Stimulated activated CD4-positive, alpha-beta T cell treated with anti-CD3 and anti-CD28 coated beads, Interleukin-1b, Interleukin-23, amount 100 ng/mL, for 1 hour (primary cell): ENCODE results near the gene ATP5PD.

Source experiments
- DNase-seq, 2 donors: peaks; one replicate each; pipeline ENCODE4 v3.0.0-alpha.2; 2020; ENCODE audit warnings: low read depth in 2 of 2

The ATP5PD gene

GRCh38 chr17:75046407-75047289 lies at the start of gene ATP5PD, which contains the start of gene KCTD2:
ATP5PD (minus strand) TSS chr17:75046969; CDS start chr17:75042650, 4,319 bp downstream.
KCTD2 (plus strand) TSS chr17:75047225; CDS start chr17:75047251, 26 bp downstream.
- peak; percentile 85 to 89 for DNase-seq

- no peak for DNase-seq
These were observed 49.4 kb upstream of the ATP5PD start for GRCh38 chr17:75096082-75096625.

- no peak for DNase-seq
These were observed 48.2 kb upstream of the ATP5PD start for GRCh38 chr17:75094871-75095399.

DNA sequence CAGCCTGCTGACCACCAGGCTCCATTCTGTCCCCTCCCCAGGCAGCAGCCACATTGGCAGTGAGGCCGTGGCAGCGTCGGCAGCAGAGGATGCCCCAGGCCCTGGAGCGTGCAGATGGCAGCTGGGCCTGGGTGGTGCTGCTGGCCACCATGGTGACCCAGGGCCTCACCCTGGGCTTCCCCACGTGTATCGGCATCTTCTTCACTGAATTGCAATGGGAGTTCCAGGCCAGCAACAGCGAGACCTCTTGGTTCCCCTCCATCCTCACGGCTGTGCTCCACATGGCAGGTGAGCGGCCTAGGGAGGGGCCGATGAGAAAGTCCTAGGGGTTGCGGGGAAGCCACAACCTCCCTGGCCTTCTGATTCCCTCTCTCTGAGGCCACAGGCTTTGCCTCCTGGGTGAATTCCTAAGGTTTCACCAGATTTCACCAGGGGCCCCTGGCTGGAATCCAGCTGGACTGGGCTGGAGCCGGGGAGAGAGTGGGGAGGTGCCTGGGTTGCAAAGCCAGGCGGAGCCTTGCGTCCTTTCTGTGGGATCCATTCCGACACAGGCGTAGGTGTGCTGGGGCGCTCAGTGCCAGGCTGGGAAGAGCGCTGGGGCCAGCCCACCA lies 46.9 kb upstream of the ATP5PD start:
- DNase-seq = no peak

DNA sequence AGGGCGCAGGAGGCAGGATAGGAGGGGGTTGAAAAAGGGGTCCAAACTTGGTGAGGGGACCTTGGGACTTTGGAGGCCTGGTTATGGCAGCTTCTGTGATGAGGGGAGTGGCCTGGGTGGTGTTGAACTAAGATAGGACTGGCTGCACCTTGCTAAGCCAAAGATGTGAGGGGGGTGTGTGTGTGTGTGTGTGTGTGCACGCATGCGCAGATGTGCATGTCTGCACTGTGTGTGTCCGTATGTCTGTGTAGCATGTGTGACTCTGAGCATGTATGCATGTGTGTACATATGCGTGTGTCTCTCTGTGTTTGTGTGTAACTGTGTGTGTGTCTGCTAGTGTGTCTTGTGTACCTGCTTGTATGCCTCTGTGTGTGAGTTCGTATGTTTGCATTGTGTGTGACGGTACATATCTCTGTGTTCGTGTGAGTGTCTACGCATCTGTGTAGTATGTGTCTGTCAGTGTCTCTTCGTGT lies 45.1 kb upstream of the ATP5PD start:
- no peak for DNase-seq

DNA sequence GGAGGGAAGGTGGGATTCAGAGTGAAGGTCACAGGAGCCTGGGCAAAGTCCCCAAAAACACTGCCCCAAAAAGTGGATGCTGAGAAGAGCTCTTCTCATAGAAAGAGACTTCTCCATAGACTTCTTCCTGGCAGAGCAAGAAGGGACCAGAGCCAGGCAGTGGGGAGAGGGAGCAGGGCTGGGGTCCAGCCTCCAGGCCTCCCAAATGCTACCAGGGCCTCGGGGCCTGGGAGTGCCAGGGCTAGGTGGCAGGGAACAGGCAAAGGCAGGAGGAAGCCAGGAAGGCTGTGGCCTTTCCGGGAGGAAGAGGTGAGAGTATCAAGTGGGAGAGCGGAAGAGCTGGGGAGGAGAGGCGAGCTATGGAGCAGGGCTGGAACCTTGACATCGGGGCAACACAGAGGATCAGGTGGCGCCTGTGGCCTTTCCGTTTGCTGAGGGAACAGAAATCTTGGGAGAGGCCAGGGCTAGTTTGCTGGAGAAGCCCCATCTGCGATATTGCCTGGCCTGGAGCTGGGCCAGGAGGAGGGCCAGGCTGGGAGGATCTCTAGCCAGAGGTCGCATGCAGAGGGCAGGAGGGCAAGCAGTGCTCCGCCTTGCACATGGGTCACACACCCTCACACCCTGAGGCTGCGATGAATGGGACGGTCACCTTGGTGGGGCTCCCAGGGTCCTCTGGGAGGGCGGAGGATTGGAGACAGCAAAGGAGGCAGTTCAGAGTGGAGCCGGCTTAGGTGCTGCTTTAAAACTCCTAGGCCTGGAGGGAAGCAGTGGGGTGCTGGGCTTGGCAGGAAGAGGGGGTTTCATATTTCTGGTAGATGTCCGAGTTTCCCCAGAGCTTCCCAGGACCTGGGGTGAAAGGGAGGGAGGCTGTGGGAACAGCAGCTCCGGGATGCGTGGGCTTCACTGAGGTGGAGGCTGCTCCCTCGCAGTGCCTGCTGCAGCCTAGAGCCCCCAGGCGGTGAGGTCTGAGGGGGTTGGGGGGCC lies 44.4 kb upstream of the ATP5PD start:
- DNase-seq = no peak

GRCh38 chr17:75088465-75089417 lies 42.0 kb upstream of the ATP5PD start:
- DNase-seq = no peak

DNA sequence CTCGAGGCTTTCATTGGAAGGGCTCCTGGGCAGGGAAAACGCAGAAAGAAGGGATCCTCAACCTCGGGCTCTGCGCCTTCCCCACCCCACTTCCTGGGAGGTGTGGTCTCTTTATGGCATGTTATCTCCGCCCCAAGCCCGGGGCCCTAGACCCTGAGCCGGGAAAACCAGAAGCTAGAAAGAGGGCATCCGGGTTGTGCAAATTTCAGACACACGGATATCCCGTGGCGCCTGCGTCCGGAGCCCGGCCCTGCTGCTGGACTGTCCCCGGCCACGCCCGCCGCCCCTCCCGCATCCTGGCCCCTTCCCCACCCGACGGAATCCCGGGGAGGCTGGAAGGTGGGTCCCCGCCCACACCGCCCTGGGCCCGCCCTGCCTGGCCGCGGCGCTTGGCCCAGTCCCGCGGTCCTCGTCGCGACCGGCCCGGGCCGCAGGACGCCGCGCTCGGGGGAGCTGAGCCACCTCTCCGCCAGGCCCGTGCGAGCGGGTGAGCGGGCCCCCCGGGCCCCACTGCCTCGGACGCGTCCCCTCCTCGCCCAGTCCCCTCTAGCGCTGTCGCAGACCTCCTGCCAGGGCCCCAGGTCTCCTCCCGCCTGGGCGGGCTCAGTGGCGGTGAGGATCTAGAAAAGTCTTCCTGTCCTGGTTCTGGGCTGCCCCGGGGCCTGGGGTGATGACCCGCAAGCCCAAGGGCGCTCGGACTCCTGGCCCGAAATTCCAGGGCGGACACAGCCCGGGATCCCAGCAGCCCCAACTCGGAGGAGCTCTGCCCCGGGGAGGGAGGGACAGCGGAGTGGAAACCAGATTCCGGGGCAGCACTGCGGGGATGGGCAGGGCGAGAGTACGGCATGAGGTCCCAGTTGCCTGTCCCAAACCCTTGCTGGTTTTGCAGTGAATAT lies 41.0 kb upstream of the ATP5PD start, which contains the start of gene SLC16A5:
Gene SLC16A5 (plus strand): TSS at position 397 of the 896 bp plus-strand sequence. CDS start 5,683 bp downstream, outside the sequence.
- DNase-seq = no peak

DNA sequence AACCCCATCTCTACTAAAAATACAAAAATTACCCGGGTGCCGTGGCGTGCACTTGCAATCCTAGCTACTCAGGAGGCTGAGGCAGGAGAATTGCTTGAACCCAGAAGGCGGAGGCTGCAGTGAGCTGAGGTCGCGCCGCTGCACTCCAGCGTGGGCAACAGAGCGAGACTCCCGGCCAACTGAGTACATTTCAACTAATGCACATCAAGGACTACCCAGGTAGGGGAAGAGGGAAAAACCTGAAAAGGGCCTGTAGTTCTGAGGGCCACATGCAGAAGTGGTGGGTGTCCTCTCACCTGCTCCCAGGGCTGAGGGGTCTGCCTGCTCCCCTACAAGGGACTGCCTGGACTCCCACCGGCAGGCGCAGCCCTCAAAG lies 40.4 kb upstream of the ATP5PD start:
- no peak for DNase-seq

GRCh38 chr17:75086496-75087181 lies 39.9 kb upstream of the ATP5PD start:
- DNase-seq = no peak

DNA sequence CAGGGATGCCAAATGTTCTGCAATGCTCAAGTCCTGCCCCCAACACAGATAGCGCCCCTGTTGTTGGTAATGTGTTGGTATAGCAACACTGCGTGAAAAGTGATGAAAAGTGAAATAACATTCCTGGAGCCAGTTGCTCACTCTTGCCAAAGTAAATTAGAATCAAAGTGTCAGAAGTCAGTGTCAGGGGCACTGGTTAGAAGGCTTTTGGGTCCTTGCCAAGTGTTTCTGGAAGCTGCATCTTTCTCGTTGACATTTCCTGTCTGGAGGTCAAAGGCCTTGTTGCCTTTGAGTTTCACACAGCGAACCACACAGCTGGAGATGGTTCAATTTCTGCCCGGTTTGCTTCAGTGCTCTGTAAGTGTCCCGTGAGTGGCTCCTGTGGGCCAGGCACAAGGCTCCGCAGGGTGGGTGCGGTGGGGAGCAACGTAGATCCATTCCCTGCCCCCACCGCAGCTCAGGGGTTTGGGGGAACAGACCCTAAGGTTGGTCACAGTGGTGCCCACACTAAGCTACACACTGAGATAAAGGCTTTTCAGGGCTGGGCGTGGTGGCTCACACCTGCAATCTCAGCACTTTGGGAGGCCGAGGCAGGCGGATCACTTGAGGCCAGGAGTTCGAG lies 37.4 kb upstream of the ATP5PD start:
- DNase-seq = no peak

GRCh38 chr17:75082683-75083082 lies 35.9 kb upstream of the ATP5PD start:
- no peak for DNase-seq

GRCh38 chr17:75081611-75082540 lies 35.1 kb upstream of the ATP5PD start:
- no peak for DNase-seq

- no peak for DNase-seq
These were observed 32.2 kb upstream of the ATP5PD start for GRCh38 chr17:75079023-75079373.

DNA sequence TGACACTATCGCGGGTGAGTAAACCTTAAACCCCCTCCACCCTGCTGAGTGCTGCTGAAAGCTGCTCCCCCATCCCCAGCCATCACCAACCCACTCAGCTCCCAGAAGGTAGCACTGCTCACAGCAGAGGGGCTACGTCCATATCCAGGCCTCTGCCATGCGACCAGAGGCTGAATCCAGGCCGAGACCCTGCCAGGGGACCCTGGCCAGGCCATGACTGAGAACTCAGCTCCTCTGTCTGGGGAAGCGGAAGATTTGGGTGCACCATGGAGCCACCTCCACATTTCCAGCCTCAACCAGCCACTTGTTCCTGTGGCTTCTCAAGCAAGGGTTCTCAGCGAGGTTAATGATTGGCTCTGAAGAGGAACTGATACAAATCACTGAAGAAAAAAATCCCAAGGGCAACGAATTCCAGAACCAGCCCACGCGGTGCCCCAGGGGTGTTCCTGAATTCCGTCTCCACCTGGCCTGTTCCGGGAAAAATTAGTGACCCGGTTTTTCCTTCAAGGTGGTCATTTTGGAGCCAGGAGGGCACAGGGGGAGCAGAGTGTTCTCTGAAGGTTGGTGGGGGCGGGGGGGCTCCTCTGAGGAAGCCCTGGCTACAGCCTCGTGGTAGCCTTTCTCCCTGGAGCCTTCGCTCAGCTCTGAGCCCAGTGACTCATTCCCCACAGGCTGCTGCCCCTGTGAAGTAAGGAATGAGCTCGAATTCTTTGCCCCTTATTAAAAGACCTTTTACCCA lies 31.7 kb upstream of the ATP5PD start:
- DNase-seq = no peak
